HAP-1 (cell line): ENCODE results near the gene ECI2.
A peak's percentile ranks its signal among the peaks of the same experiment; 100 is the strongest.
"Not testable (repeated sequence)": the region's sequence is repeated elsewhere in the genome, so short reads cannot be mapped to it uniquely, and the experiment has no call there.

ENCODE experiments used
- DNase-seq, 2 experiments: peaks; one replicate each; pipeline ENCODE4 v3.0.0-alpha.2; 2016 to 2020; ENCODE audit warnings: low spot score in 2 of 2
- H3K27me3 ChIP-seq: fragments of 250-450 bp; sonication (Bioruptor Pico); 2 replicates; pipeline ENCODE4 v1.5.1; 2020; ENCODE audit warnings: low read depth, mild to moderate bottlenecking, moderate library complexity
- H3K36me3 ChIP-seq: fragments of 250-450 bp; sonication (Bioruptor Pico); replicated peaks from 2 replicates; pipeline ENCODE4 v1.5.1; 2020; ENCODE audit warnings: mild to moderate bottlenecking
- H3K4me1 ChIP-seq: fragments of 250-450 bp; sonication (Bioruptor Pico); 2 replicates; pipeline ENCODE4 v1.5.1; 2020; ENCODE audit warnings: mild to moderate bottlenecking
- H3K4me3 ChIP-seq: fragments of 250-450 bp; sonication (Bioruptor Pico); 2 replicates; pipeline ENCODE4 v1.5.1; 2020; ENCODE audit warnings: mild to moderate bottlenecking, moderate library complexity
- H3K9me3 ChIP-seq: fragments of 250-450 bp; sonication (Bioruptor Pico); 2 replicates; pipeline ENCODE4 v1.5.1; 2020; ENCODE audit warnings: mild to moderate bottlenecking, moderate library complexity
- in situ Hi-C: fragments of 300-500 bp; cut with MboI; formaldehyde crosslinking; loops from 3 replicates; pipeline ENCODE4 v1.14.3; 2020; ENCODE audit warnings: low sequenced_read_pairs, inconsistent platforms, mixed read lengths

The ECI2 gene

DNA sequence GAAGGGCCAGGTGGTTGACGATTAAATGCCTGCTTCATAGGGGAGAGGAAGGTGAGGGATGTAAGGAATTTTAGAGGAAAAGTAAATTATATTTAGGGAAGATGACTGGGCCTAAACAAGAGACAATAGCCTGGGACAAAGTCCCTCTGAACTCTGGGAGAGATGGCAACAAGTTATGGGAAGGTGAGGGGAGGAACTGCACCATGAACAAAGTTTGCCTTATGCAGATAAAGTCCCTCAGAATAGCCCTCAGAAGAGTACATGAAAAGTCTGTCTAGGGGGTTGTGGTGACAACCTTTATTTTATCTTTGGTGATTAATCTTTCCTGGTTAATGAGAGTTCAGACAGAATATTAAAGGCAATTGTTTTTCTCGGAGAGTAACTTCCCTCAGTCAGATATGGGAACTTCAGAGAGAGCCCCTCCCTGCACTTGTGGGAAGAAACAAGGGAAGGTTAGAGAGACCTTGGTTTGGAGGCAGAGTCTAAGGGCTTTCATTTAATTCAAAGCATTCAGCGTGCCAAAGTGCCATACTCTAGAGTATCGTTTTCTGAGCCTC, 29.3 kb downstream of the ECI2 start:
- Histone ChIP-seq H3K9me3 (no peaks in the 10 kb centered on the region), H3K4me3 (no peak overlapping the region), H3K4me1 (peaks cover 10% of the 10 kb centered on the region), H3K36me3 (no peaks in the 10 kb centered on the region), H3K27me3 (no peaks in the 10 kb centered on the region)
- in situ Hi-C loops = no loop called here
- no peak for DNase-seq

DNA sequence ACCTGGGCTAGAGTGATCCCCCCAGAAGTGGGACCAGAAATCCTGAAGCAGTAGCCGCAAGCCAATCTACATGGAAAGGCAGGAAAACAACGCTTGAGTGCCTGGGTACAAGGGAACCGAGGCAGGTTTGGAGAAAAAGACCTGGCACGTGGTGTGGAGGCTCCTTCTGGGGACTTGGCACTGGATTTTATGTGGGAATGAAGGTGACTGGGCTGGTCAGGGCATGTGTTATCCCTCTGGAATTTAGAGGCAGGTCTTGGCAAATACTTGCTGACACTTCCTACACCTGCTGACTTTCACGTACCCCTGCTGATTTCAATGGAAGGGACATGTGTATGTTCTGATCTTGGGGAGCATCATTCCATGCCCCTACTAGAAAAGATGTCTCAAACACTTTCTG, 31.4 kb downstream of the ECI2 start:
- no peaks in the 10 kb centered on the region for H3K9me3 ChIP-seq
- H3K4me3 ChIP-seq = no peak overlapping the region
- no peaks in the 10 kb centered on the region for H3K27me3 ChIP-seq
- H3K4me1 ChIP-seq = peaks cover 3% of the 10 kb centered on the region; the same call in 1 of the 2 replicates
- in situ Hi-C loops = no loop called here
- no peak for DNase-seq
- no peaks in the 10 kb centered on the region for H3K36me3 ChIP-seq

DNA sequence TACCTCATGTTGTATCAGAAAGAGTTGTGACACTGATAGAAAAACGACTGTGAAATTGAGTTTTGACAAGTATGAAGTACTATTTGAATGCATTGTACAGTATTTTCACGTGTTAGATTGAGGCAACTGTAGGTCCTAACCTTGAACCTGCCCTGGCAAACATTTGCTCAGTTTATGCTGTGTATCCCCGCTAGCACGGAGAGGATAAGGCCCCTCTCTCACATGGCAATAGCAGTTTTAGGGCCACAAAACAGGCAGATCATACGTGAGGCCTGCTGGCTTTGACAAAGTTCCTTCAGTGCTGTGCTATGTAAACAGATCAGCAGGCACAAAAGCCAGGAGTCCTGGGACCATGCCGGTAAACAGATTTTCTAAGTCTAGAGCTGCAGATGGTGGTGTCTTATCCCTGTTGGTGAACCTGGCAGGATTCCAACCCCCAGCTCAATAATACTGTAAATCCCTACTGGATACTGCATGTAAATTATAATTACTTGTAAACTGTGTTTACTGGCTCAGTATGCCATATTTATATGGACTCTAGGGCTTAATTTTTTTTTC, 32.6 kb downstream of the ECI2 start:
- Histone ChIP-seq H3K36me3 (no peaks in the 10 kb centered on the region), H3K9me3 (no peaks in the 10 kb centered on the region), H3K4me3 (no peak overlapping the region), H3K4me1 (peaks cover 3% of the 10 kb centered on the region; the same call in 1 of the 2 replicates), H3K27me3 (no peaks in the 10 kb centered on the region)
- in situ Hi-C loops = no loop called here
- peak in 1 of 2 experiments; percentile 63 for DNase-seq

DNA sequence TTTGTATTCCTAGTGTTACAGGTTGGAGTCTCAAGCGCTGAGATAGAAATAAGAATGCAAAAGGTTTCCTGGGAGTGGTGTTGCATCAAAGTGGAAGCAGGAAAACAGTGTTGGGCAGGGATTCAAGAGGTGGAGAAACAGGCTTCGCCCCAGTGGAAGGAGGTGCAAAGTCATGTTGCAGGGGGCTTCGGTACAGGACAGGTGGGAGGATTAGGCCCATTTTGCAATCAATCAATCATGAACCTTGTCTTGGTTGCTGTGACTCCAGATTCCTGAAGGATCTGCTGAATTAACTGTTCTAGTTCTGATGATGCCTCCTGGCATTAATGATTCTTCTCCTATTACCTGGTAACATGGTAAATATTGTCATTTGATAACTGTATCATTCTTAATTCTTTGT, 34.1 kb downstream of the ECI2 start:
- Histone ChIP-seq H3K36me3 (no peaks in the 10 kb centered on the region), H3K27me3 (no peaks in the 10 kb centered on the region), H3K4me1 (no peaks in the 10 kb centered on the region), H3K9me3 (no peaks in the 10 kb centered on the region), H3K4me3 (no peak overlapping the region)
- in situ Hi-C loops = no loop called here
- DNase-seq = no peak

DNA sequence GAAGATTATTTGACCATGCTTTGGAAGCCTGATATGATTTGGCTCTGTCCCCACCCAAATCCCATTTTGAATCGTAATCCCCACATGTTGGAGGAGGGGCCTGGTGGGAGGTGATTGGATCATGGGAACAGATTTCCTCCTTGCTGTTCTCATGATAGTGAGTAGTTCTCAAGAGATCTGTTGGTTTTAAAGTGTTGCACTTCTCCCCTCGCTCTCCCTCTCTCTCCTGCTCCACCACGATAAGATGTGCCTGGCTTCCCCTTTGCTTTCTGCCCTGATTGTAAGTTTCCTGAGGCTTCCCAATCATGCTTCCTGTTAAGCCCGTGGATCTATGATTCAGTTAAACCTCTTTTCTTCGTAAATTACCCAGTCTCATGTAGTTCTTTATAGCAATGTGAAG, 34.7 kb downstream of the ECI2 start:
- no peaks in the 10 kb centered on the region for H3K4me1 ChIP-seq
- no peaks in the 10 kb centered on the region for H3K9me3 ChIP-seq
- no peaks in the 10 kb centered on the region for H3K27me3 ChIP-seq
- in situ Hi-C loops = no loop called here
- DNase-seq = no peak
- H3K4me3 ChIP-seq = no peak overlapping the region
- H3K36me3 ChIP-seq = no peaks in the 10 kb centered on the region

DNA sequence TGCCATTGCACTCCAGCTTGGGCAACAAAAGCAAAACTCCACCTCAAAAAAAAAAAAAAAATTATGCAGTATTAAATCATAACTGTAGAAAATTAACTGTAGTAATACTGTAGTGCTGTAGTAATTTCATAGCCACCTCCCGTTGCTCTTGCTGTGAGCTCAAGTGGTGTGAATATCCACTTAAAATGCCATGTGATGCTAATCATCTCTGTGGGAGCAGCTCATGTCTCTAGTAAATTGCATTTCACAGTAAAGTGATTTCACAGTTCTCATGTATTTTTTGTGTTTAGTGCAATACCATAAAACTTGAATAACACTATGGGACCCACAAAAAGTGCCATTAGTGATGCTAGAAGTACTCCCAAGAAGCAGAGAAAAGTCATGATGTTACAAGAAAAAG, 42.1 kb downstream of the ECI2 start:
- H3K27me3 ChIP-seq = no peaks in the 10 kb centered on the region
- no peak for DNase-seq
- H3K9me3 ChIP-seq = no peaks in the 10 kb centered on the region
- no peaks in the 10 kb centered on the region for H3K36me3 ChIP-seq
- in situ Hi-C loops = no loop called here
- no peak overlapping the region for H3K4me3 ChIP-seq
- H3K4me1 ChIP-seq = no peaks in the 10 kb centered on the region

DNA sequence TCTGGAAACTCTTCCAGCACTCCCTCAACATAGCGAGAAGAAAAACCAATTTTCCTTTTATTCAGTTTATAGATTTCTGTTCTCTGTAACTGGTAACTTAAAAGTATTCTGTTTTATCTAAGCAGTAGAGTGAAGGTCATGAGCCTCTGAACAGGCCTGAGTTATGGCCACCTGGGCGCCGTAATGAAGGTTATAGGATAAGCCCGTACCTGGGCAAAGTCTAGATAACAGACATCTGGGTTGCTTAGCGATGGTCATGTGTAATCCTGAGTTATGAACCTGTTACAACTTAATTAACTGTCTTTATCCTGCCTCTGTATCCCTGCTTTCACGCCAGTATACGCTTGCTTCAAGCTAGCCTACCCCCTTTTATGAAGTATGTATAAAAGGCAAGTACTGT, 43.4 kb downstream of the ECI2 start:
- DNase-seq = no peak
- Histone ChIP-seq H3K36me3 (no peaks in the 10 kb centered on the region), H3K9me3 (no peaks in the 10 kb centered on the region), H3K4me1 (no peaks in the 10 kb centered on the region), H3K27me3 (no peaks in the 10 kb centered on the region), H3K4me3 (no peak overlapping the region)
- in situ Hi-C loops = no loop called here

DNA sequence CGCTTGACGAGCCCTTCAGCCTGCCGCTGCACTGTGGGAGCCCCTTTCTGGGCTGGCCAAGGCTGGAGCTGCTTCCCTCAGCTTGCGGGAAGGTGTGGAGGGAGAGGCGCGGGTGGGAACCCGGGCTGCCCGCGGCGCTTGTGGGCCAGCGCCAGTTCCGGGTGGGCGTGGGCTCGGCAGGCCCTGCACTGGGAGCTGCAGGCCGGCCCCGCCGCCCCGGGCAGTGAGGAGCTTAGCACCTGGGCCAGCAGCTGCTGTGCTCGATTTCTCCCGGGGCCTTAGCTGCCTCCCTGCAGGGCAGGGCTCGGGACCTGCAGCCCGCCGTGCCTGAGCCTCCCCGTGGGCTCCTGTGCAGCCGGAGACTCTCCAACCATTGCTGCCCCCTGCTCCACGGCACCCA, 45.3 kb downstream of the ECI2 start:
- H3K9me3 ChIP-seq, in situ Hi-C loops, DNase-seq, H3K27me3 ChIP-seq, H3K4me1 ChIP-seq, H3K4me3 ChIP-seq, H3K36me3 ChIP-seq: not testable (repeated sequence)

DNA sequence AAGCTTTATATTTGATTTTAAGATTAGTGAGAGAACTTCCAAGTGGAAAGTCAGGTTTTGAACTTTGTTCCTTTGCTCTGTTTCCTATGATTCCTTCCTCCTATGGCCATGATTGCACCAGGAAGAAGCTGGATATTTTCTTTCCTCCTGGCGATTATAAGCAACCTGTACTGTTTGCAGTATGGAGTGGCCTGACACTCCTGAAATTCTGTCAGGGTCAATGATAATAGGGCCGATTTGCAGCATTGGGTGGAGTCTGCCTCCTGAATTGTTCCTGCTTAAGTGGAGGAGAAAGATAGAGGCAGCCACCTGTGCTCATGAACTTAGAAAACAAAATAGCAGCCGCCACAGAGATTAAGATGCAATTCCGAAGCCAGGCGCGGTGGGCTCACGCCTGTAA, 46.7 kb downstream of the ECI2 start:
- no peaks in the 10 kb centered on the region for H3K27me3 ChIP-seq
- H3K4me1 ChIP-seq = no peaks in the 10 kb centered on the region
- H3K9me3 ChIP-seq = no peaks in the 10 kb centered on the region
- no peak for DNase-seq
- in situ Hi-C loops = no loop called here
- H3K4me3 ChIP-seq = no peak overlapping the region
- H3K36me3 ChIP-seq = no peaks in the 10 kb centered on the region

DNA sequence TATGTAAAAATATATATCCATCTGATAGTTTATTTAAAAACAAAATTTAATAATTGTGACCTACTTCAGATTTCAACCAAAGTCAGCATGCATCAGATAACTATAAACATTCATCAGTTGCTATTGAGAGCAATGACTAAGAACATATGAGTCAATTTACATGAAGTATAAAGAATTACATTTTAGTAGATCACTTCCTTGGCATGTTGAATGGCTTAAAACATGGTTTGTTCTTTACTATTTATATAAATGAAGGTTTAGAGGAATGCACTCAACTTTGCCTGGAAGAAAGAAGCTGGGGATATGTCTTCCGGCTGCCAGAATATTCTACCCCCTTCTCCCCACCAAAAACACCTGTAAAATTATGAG, 50.1 kb downstream of the ECI2 start:
- H3K4me1 ChIP-seq = no peaks in the 10 kb centered on the region
- H3K36me3 ChIP-seq = no peaks in the 10 kb centered on the region
- H3K27me3 ChIP-seq = no peaks in the 10 kb centered on the region
- no peak overlapping the region for H3K4me3 ChIP-seq
- DNase-seq = no peak
- in situ Hi-C loops = no loop called here
- no peaks in the 10 kb centered on the region for H3K9me3 ChIP-seq

DNA sequence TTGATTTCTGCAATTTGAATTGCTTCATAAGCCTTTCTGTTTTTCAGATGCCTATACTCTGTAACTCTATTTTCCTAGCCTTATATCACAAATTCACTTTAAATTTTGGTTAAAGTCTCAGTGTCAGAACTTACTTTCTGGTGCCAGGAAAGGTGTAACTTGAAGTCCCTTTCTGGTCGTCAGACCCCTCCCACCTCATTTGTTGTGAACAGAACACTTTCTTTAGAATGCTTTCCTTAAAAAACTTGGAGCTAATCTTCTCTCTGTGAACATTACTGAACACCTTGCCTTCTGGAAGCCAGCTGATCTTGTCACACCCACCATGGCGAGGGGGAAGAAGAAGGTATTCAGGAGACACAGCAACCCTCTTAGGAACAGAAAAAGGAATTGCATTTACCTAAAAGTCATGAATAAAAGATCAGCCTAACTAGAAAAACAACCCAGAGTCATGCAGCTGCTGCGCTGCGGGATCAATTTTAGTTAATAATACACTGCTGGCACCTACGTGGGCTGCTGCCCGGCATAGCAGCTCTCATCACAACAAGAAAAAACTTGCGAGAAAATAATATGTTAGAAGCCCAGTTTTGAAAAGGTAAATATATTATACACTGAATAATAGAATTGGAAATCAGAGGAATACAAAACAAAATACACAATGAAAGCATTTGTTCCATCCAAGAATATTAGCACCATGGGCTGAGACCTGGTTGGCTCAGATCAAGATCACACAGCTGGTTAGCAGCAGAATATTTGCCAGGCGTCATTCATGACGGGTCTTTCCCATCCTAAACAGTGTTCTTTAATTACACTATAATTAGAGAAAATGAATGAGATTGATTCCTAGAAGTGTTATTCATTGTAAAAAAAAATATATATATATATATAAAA, 50.7 kb downstream of the ECI2 start:
- Histone ChIP-seq H3K9me3 (no peaks in the 10 kb centered on the region), H3K27me3 (no peaks in the 10 kb centered on the region), H3K4me1 (no peaks in the 10 kb centered on the region), H3K4me3 (no peak overlapping the region), H3K36me3 (no peaks in the 10 kb centered on the region)
- in situ Hi-C loops = no loop called here
- DNase-seq = no peak

DNA sequence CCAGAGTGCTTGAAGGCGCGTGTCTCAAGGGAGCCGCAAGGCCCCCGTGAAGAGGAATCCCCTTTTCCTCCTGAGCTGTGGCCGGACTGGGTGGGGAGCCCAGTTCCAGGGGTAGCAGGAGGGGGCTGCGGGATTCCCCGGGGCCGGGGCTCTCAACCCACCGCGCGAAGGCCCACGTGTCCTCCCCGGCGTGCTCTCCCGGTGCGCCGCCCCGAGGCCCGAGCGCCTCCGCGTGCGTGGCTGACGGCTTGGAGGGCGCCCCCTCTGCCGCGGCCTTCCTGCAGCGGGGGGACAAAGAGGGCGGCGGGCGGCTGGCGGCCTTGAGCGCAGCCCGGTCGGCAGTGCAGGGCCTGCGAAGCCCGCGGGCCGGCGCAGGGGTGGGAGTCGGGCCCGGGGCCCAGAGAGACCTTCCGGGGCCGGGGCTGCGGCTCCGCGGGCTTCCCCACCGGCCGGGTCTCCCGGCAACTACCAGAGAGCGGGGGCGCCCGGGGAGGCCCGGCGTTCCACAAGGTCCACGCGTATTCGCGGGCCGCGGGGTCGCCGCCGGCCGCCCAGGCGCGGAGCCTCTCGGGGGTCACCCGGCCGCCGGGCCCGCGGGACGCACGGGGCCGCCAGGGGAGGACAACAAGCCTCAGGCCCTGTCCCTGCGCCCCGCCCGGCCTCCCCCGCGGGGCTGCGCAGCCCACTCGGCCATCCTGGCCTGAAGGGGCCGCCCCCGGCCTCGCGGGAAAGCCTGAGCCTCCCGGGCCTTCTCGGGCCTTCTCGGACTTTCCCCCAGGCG, 56.5 kb downstream of the ECI2 start, which contains the start of gene FAM217A:
Gene FAM217A, minus strand, starts transcription at position 447 of the 781 bp plus-strand sequence. CDS start 1,723 bp downstream, outside the sequence.
- in situ Hi-C loops = no loop called here
- Histone ChIP-seq H3K4me3 (no peak within 1 kb of the TSS), H3K9me3 (no peaks in the 10 kb centered on the region), H3K4me1 (no peaks in the 10 kb centered on the region), H3K27me3 (no peaks in the 10 kb centered on the region), H3K36me3 (no peaks in the 10 kb centered on the region)
- no peak for DNase-seq

DNA sequence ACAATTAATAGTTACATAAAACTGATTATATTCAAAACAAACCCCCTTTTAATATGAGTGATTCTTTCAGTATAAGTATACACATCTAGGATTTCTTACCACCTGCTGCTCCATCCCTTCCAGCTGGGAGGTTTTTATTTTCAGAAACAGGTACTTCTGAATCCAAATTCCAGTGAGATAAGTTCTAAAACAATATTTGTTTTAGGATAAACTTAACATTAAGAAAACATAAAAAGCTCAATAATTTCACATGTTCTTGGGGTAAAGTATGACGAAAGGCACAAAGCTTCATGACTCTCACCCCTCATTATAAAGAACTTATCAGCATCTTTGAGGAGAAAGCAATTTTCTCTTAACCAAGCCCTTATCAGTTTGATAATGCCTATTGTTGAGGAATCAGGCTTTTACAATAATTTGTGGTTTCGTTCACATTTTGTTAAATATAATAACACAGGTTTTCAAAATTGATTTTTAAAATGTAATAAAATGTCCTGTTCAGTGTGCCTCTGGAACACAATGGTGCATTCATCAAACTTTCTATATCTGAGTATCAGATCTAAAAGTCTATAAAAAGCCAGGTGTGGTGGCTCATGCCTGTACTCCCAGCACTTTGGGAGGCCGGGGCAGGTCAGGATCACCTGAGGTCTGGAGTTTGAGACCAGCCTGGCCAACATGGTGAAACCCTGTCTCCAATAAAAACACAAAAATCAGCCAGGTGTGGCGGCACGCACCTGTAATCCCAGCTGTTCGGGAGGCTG, 60.7 kb downstream of the ECI2 start:
- Histone ChIP-seq H3K4me3 (no peak overlapping the region), H3K9me3 (no peaks in the 10 kb centered on the region), H3K4me1 (no peaks in the 10 kb centered on the region), H3K27me3 (no peaks in the 10 kb centered on the region), H3K36me3 (no peaks in the 10 kb centered on the region)
- in situ Hi-C loops = no loop called here
- DNase-seq = no peak
